CD4-positive, alpha-beta T cell (primary cell): ENCODE data around the gene ANO8. TPM values are rescaled to one million over a fixed set of nuclear protein-coding genes. Genes with fewer than 3 reads are reported as not detected.

Experiments
- ATAC-seq: fragments of 200-7000 bp; cut with Tn5 transposase; one replicate; pipeline ENCODE4 v1.10.0; 2022; ENCODE audit warnings: mild to moderate bottlenecking; ENCODE audit not compliant: poor library complexity
- CTCF ChIA-PET: fragments of 350-600 bp; sonication (Branson Sonifier 250); formaldehyde crosslinking; loops from one replicate; lab custom pipeline; 2021; ENCODE audit warnings: antibody characterized with exemption, inconsistent platforms; lab: Charles Lee
- POLR2A ChIA-PET: fragments of 350-600 bp; sonication (Branson Sonifier 250); formaldehyde crosslinking; loops from one replicate; lab custom pipeline; 2021; ENCODE audit warnings: antibody characterized with exemption, inconsistent platforms; lab: Charles Lee
- DNase-seq, 14 experiments: peaks; one replicate each; pipeline ENCODE4 v3.0.0-alpha.2; 2013 to 2020; ENCODE audit warnings: mixed read lengths in 2 of 14
- H3K27ac ChIP-seq, 2 donors: one replicate each; pipeline versions ENCODE4 v1.5.1 to v1.7.0; 2013; ENCODE audit warnings: low read length in 2 of 2, low read depth in 1 of 2, mild to moderate bottlenecking in 1 of 2
- H3K27me3 ChIP-seq, 2 experiments: 1 replicate in 1 of 2; 2 replicates in 1 of 2; pipeline versions ENCODE4 v1.6.1 to v1.7.0; 2013; ENCODE audit warnings: low read length in 2 of 2, control low read depth in 1 of 2, mild to moderate bottlenecking in 1 of 2, moderate library complexity in 1 of 2; ENCODE audit not compliant: insufficient read depth in 2 of 2, control insufficient read depth in 1 of 2
- H3K36me3 ChIP-seq: one replicate; pipeline ENCODE4 v1.6.1; 2013; ENCODE audit warnings: low read length, control low read depth; ENCODE audit not compliant: insufficient read depth
- H3K4me1 ChIP-seq: one replicate; pipeline ENCODE4 v1.6.1; 2013; ENCODE audit warnings: low read length, control low read depth; ENCODE audit not compliant: insufficient read depth
- H3K4me3 ChIP-seq: one replicate; pipeline ENCODE4 v1.5.1; 2013; ENCODE audit warnings: mild to moderate bottlenecking, low read length, moderate library complexity
- H3K9me3 ChIP-seq, 2 experiments: 1 replicate in 1 of 2; 2 replicates in 1 of 2; pipeline versions ENCODE4 v1.6.1 to v1.7.0; 2013; ENCODE audit warnings: low read length in 2 of 2, mild to moderate bottlenecking in 2 of 2, control low read depth in 1 of 2, moderate library complexity in 1 of 2; ENCODE audit not compliant: control insufficient read depth in 1 of 2, insufficient read depth in 1 of 2
- H3K27ac Mint-ChIP-seq: one replicate; pipeline ENCODE4 v1.8.0; 2020; ENCODE audit warnings: mixed read lengths
- H3K27me3 Mint-ChIP-seq: one replicate; pipeline ENCODE4 v1.8.0; 2021; ENCODE audit warnings: mixed read lengths
- H3K36me3 Mint-ChIP-seq: one replicate; pipeline ENCODE4 v1.8.0; 2021; ENCODE audit warnings: low read depth, mixed read lengths
- H3K4me1 Mint-ChIP-seq: one replicate; pipeline ENCODE4 v1.8.0; 2021; ENCODE audit warnings: low read depth, mixed read lengths
- H3K4me3 Mint-ChIP-seq: one replicate; pipeline ENCODE4 v1.8.0; 2020; ENCODE audit warnings: mild to moderate bottlenecking, mixed read lengths
- H3K9me3 Mint-ChIP-seq: one replicate; pipeline ENCODE4 v1.8.0; 2020; ENCODE audit warnings: mixed read lengths
- intact Hi-C, 2 experiments: fragments of 100-400 bp; cut with DNase I in 1 of 2; cut with micrococcal nuclease in 1 of 2; formaldehyde crosslinking; loops; one replicate each; pipeline versions ENCODE4 v1.15.1 to v1.9.0; 2023 to 2025; cut with DNase I, micrococcal nuclease
- total RNA-seq, 174 experiments: library from RNA in 2 of 174; stranded (reverse) in 2 of 174; gene quantifications; one replicate each; pipeline ENCODE4 v1.2.3 and lab custom pipeline; 2021 to 2026
- TF ChIP-seq, protein P1 (sequence below): fragments of 200-600 bp; IDR thresholded peaks from one replicate; pipeline ENCODE4 v1.8.0; 2022; ENCODE audit warnings: antibody characterized with exemption, mild to moderate bottlenecking

The ANO8 gene
- total RNA-seq, 2 experiments from 2014 or later, result 15.3 TPM

DNA sequence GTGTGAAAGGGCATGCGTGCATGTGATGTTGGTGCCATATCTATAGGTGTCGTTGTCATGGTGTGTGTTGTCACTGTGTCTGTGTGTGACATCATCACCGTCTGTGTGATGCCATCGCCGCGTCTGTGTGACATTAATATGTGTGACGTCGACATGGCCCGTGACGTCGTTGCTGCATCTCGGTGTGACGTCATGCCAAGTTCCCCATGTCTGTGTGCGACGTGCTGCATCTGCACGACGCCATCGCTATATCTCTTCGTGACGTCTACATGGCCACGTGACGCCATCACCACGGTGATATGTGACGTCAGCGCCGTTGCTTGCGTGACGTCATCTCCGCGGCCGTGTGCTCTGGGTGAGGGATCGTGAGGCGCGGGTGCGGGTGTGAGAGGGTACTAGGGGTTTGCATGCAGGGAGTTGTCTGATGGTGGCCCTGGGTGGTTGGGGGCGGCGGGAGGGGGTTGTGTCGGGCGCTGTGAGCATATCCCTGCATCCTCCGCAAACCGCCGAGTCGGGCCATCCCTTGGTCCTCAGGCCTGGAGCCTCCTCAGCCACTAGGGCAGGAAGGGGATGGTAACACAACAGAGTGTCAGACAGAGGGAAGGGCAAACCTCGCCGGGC, 17.3 kb upstream of the ANO8 start:
- no peaks in the 10 kb centered on the region for H3K9me3 Mint-ChIP-seq
- CTCF ChIA-PET, result no interaction called here
- peak in 1 of 14 experiments; percentile 13 for DNase-seq

DNA sequence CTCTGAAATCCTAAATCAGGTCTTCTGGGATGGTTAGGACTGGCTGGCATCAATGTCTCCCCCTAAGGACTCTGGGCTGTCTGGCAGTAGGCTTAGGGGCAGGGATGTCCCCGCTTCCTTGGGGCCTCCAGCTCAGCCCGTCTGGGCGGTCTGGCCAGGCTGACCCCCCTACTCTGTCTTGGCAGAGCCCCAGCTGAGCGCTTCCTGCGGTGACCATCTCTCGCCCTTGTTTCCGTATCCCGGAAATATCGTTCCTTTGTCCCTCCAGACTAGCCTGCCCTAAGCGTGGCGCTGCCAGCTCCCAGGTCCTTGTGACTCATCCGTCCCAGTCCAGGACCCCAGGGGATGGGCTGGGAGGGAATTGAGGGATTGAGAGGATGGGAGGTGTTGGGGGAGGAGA, 14.0 kb upstream of the ANO8 start:
- Histone ChIP-seq H3K27ac (no peak overlapping the region), H3K9me3 (no peaks in the 10 kb centered on the region), H3K27me3 (peaks cover 2 to 18% of the 10 kb centered on the region in 2 experiments), H3K4me3 (no peak overlapping the region), H3K4me1 (peaks cover 14% of the 10 kb centered on the region), H3K36me3 (no peaks in the 10 kb centered on the region)
- H3K27me3 Mint-ChIP-seq, result peaks cover 55% of the 10 kb centered on the region
- H3K9me3 Mint-ChIP-seq, result no peaks in the 10 kb centered on the region
- no peak overlapping the region for H3K27ac Mint-ChIP-seq
- H3K36me3 Mint-ChIP-seq, result no peaks in the 10 kb centered on the region
- peaks cover 5% of the 10 kb centered on the region for H3K4me1 Mint-ChIP-seq
- POLR2A ChIA-PET, result no interaction called here
- CTCF ChIA-PET, result no interaction called here
- intact Hi-C loops, result no loop called here
- no peak overlapping the region for H3K4me3 Mint-ChIP-seq
- TF ChIP-seq, protein P1, sequence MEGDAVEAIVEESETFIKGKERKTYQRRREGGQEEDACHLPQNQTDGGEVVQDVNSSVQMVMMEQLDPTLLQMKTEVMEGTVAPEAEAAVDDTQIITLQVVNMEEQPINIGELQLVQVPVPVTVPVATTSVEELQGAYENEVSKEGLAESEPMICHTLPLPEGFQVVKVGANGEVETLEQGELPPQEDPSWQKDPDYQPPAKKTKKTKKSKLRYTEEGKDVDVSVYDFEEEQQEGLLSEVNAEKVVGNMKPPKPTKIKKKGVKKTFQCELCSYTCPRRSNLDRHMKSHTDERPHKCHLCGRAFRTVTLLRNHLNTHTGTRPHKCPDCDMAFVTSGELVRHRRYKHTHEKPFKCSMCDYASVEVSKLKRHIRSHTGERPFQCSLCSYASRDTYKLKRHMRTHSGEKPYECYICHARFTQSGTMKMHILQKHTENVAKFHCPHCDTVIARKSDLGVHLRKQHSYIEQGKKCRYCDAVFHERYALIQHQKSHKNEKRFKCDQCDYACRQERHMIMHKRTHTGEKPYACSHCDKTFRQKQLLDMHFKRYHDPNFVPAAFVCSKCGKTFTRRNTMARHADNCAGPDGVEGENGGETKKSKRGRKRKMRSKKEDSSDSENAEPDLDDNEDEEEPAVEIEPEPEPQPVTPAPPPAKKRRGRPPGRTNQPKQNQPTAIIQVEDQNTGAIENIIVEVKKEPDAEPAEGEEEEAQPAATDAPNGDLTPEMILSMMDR, result no peak
- no peak for DNase-seq
- ATAC-seq, result no peak

More for the DNA sequence above, 17.3 kb upstream of the ANO8 start:
- Mint-ChIP-seq H3K27me3 (peaks cover 57% of the 10 kb centered on the region), H3K27ac (no peak overlapping the region), H3K4me3 (no peak overlapping the region), H3K36me3 (no peaks in the 10 kb centered on the region), H3K4me1 (no peaks in the 10 kb centered on the region)
- Histone ChIP-seq H3K4me3 (no peak overlapping the region), H3K27ac (no peak overlapping the region), H3K27me3 (peaks cover 2 to 18% of the 10 kb centered on the region in 2 experiments), H3K9me3 (no peaks in the 10 kb centered on the region), H3K4me1 (peaks cover 7% of the 10 kb centered on the region), H3K36me3 (no peaks in the 10 kb centered on the region)
- POLR2A ChIA-PET, result no interaction called here
- intact Hi-C loops, result no loop called here
- TF ChIP-seq, protein P1, result no peak
- ATAC-seq, result no peak

DNA sequence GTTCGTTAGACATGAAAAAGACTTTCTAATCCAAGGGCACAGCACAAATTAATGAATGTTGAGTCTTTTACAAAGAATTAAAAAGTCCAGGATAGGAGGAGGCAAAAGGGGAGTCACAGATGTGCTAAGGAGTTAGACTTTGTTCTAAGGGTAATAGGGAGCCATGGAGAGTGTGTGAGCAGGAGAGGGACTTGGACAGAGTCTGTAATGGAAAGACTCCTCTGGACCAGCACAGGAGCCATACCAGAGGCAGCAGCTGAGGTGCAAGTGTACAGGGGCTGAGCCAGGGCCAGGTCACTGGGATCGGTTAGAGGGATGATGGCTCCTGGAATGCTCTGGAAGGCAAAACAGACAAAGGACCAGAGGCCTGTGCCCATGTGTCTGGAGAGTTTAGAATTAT, 13.2 kb upstream of the ANO8 start:
- intact Hi-C loops, result no loop called here
- H3K9me3 ChIP-seq, result no peaks in the 10 kb centered on the region
- Mint-ChIP-seq H3K27ac (no peak overlapping the region), H3K27me3 (peaks cover 49% of the 10 kb centered on the region), H3K4me3 (no peak overlapping the region), H3K36me3 (no peaks in the 10 kb centered on the region), H3K9me3 (no peaks in the 10 kb centered on the region), H3K4me1 (peaks cover 5% of the 10 kb centered on the region)
- no peak for ATAC-seq
- DNase-seq, result no peak
- ChIA-PET POLR2A (no interaction called here), CTCF (no interaction called here)
- H3K27me3 ChIP-seq, result peaks cover 2 to 18% of the 10 kb centered on the region in 2 experiments
- H3K27ac ChIP-seq, result no peak overlapping the region
- no peaks in the 10 kb centered on the region for H3K36me3 ChIP-seq
- TF ChIP-seq, protein P1, result no peak
- no peak overlapping the region for H3K4me3 ChIP-seq
- H3K4me1 ChIP-seq, result peaks cover 14% of the 10 kb centered on the region
